Tibial nerve (tissue), 4 donors: ENCODE results near the gene DAB1. TPM values are rescaled to one million over a fixed set of nuclear protein-coding genes. Genes with fewer than 3 reads are reported as not detected.

Experiments used
- DNase-seq, 2 donors: peaks; one replicate each; pipeline ENCODE4 v3.0.0-alpha.2; 2019; ENCODE audit warnings: low spot score in 2 of 2
- H3K27ac ChIP-seq, 4 donors: fragments of 200-600 bp; sonication (generic) in 3 of 4; one replicate each; pipeline ENCODE4 v1.5.1; 2017 to 2019; ENCODE audit warnings: mild to moderate bottlenecking in 1 of 4
- H3K27me3 ChIP-seq, 2 donors: fragments of 200-600 bp; sonication (generic) in 1 of 2; one replicate each; pipeline versions ENCODE4 v1.5.1 to v1.6.0; 2017 to 2019
- H3K36me3 ChIP-seq, 3 donors: fragments of 200-600 bp; sonication (generic); one replicate each; pipeline ENCODE4 v1.5.1; 2018 to 2019
- H3K4me1 ChIP-seq, 4 donors: fragments of 200-600 bp; sonication (generic) in 3 of 4; one replicate each; pipeline ENCODE4 v1.5.1; 2017 to 2019
- H3K4me3 ChIP-seq, 4 donors: fragments of 200-600 bp; sonication (generic) in 3 of 4; one replicate each; pipeline ENCODE4 v1.5.1; 2017 to 2019; ENCODE audit warnings: mild to moderate bottlenecking in 1 of 4, moderate library complexity in 1 of 4
- H3K9me3 ChIP-seq, 4 donors: fragments of 200-600 bp; sonication (generic) in 3 of 4; one replicate each; pipeline ENCODE4 v1.5.1; 2017 to 2019
- EP300 ChIP-seq, 2 donors: sonication (generic); formaldehyde crosslinking; IDR thresholded peaks; one replicate each; pipeline ENCODE4 v1.6.1; 2017; ENCODE audit warnings: antibody characterized with exemption in 2 of 2, mild to moderate bottlenecking in 1 of 2
- POLR2A ChIP-seq, 2 donors: fragments of 450-650 bp; IDR thresholded peaks; one replicate each; pipeline ENCODE4 v1.6.1; 2017; ENCODE audit warnings: antibody characterized with exemption in 2 of 2, mild to moderate bottlenecking in 2 of 2, moderate library complexity in 2 of 2
- WGBS, 2 donors: methylation state at CpG; one replicate each; pipeline ENCODE4 v1.1.5; 2018; 5-methylcytosine and 5-hydroxymethylcytosine counted together
- total RNA-seq, 4 donors: library from RNA; depleted of rRNA; stranded (reverse); fragments of >200 nt; gene quantifications; one replicate each; pipeline ENCODE4 v1.1.0, GENCODE V29; 2016
- TF ChIP-seq, protein P1 (sequence below), 5 experiments: fragments of 200-600 bp in 3 of 5; fragments of 450-650 bp in 2 of 5; sonication (generic) in 3 of 5; IDR thresholded peaks; one replicate each; pipeline ENCODE4 v1.5.1; 2016 to 2019; ENCODE audit warnings: antibody characterized with exemption in 5 of 5, mild to moderate bottlenecking in 3 of 5, moderate library complexity in 2 of 5

DAB1 gene
- total RNA-seq, 4 donors from 2014 or later = 4.0 to 8.3 (median 4.4) TPM

DNA sequence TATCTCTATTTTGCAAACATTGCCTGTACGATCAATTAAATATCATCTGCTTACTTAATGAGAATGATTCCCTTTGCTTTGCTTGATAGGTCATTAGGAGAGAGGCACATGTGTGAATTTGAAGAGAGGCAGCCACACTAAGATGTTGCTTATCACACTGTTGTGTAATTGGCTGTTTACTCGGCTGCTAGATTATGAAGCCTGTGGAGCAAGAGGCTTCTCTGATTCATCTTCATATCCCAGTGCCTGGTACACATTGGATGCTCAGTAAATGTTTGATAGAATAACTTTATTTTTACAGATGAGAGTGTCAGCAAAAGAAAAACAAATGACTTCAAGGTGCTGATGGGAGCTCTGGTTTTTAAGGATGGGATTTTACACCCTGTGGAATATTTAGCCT, 301.8 kb downstream of the DAB1 start:
- WGBS, 2 donors = 77 to 83% methylated on average over 2 of the region's 2 CpGs
- no peaks in the 10 kb centered on the region for H3K36me3 ChIP-seq
- H3K27ac ChIP-seq = no peak overlapping the region
- H3K9me3 ChIP-seq = no peaks in the 10 kb centered on the region
- H3K27me3 ChIP-seq = no peaks in the 10 kb centered on the region
- DNase-seq = no peak
- TF ChIP-seq EP300 (IDR thresholded peaks at IDR 0.05) (no peak), POLR2A (IDR thresholded peaks at IDR 0.05) (no peak)
- TF ChIP-seq, protein P1, sequence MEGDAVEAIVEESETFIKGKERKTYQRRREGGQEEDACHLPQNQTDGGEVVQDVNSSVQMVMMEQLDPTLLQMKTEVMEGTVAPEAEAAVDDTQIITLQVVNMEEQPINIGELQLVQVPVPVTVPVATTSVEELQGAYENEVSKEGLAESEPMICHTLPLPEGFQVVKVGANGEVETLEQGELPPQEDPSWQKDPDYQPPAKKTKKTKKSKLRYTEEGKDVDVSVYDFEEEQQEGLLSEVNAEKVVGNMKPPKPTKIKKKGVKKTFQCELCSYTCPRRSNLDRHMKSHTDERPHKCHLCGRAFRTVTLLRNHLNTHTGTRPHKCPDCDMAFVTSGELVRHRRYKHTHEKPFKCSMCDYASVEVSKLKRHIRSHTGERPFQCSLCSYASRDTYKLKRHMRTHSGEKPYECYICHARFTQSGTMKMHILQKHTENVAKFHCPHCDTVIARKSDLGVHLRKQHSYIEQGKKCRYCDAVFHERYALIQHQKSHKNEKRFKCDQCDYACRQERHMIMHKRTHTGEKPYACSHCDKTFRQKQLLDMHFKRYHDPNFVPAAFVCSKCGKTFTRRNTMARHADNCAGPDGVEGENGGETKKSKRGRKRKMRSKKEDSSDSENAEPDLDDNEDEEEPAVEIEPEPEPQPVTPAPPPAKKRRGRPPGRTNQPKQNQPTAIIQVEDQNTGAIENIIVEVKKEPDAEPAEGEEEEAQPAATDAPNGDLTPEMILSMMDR (IDR thresholded peaks at IDR 0.05) = no peak
- peaks cover 0 to 7% (median 0%) of the 10 kb centered on the region in 4 donors for H3K4me1 ChIP-seq
- H3K4me3 ChIP-seq = no peak overlapping the region

DNA sequence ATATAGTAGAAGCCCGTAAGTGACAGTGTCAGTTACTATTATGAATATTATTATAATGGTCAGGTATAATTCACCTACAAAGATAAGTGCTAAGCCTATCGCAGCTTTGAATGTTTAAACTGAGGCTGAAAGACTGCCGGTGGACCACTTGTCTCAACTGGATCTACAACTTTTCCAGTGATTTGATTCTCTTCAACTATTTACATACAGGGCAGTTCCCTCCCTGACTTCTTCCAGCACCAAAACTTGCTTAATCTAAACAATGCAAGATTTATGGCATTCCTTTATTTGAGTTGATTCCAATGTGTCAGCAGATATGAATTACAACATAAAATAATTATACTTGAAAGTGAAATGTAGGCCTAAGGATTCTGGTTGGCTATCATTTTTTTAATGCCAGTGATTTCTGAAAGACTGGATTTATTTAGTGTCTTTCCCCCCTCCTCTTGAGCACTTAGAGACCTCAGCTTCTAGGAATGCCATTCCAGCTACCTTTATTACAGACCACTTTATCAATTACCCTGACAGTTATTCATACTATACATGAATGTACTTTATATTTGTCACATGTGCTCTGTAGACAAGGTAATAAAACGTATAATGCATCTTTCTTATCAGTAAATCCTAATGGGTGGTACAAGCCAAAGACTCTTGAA, 304.8 kb downstream of the DAB1 start:
- no peaks in the 10 kb centered on the region for H3K36me3 ChIP-seq
- H3K4me3 ChIP-seq = no peak overlapping the region
- 60 to 70% methylated on average over 4 of the region's 4 CpGs for WGBS, 2 donors
- no peak overlapping the region for H3K27ac ChIP-seq
- TF ChIP-seq, protein P1 (IDR thresholded peaks at IDR 0.05) = no peak
- TF ChIP-seq EP300 (IDR thresholded peaks at IDR 0.05) = no peak
- no peak for TF ChIP-seq POLR2A (IDR thresholded peaks at IDR 0.05)
- no peak for DNase-seq
- no peaks in the 10 kb centered on the region for H3K27me3 ChIP-seq
- H3K9me3 ChIP-seq = no peaks in the 10 kb centered on the region
- H3K4me1 ChIP-seq = peaks cover 0 to 2% (median 0%) of the 10 kb centered on the region in 4 donors

GRCh38 chr1:57117753-57118152, 306.1 kb downstream of the DAB1 start:
- no peak for DNase-seq
- TF ChIP-seq EP300 (IDR thresholded peaks at IDR 0.05) (no peak), POLR2A (IDR thresholded peaks at IDR 0.05) (no peak)
- TF ChIP-seq, protein P1 (IDR thresholded peaks at IDR 0.05) = no peak
- no peak overlapping the region for H3K4me3 ChIP-seq
- no peaks in the 10 kb centered on the region for H3K9me3 ChIP-seq
- H3K27ac ChIP-seq = no peak overlapping the region
- 30 to 48% methylated on average over 1 of the region's 1 CpG for WGBS, 2 donors
- no peaks in the 10 kb centered on the region for H3K36me3 ChIP-seq
- H3K4me1 ChIP-seq = no peaks in the 10 kb centered on the region
- no peaks in the 10 kb centered on the region for H3K27me3 ChIP-seq

DNA sequence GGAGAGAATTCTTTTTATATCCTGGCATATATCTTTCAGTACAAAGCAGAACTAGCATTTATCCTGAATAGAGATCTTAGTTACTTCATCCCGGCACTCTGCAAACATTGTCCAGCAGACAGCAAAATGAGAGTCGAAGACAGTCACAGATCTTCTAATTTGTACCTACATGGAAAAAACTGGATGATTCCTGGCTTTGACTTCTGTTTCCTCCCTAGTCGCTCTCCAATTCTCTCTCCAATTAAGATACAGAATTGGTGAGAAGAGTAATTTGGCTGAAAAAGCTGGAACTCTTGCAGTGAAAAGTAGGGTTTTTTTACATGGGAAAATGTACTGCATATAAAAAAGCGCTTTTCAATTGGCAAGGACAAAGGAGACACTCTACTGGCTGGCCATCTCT, 307.0 kb downstream of the DAB1 start:
- Histone ChIP-seq H3K9me3 (no peaks in the 10 kb centered on the region), H3K4me1 (no peaks in the 10 kb centered on the region), H3K36me3 (no peaks in the 10 kb centered on the region), H3K27me3 (no peaks in the 10 kb centered on the region), H3K27ac (no peak overlapping the region), H3K4me3 (no peak overlapping the region)
- TF ChIP-seq EP300 (IDR thresholded peaks at IDR 0.05) (no peak), POLR2A (IDR thresholded peaks at IDR 0.05) (no peak)
- TF ChIP-seq, protein P1 (IDR thresholded peaks at IDR 0.05) = no peak
- DNase-seq = no peak
- WGBS, 2 donors = 85 to 91% methylated on average over 4 of the region's 4 CpGs

DNA sequence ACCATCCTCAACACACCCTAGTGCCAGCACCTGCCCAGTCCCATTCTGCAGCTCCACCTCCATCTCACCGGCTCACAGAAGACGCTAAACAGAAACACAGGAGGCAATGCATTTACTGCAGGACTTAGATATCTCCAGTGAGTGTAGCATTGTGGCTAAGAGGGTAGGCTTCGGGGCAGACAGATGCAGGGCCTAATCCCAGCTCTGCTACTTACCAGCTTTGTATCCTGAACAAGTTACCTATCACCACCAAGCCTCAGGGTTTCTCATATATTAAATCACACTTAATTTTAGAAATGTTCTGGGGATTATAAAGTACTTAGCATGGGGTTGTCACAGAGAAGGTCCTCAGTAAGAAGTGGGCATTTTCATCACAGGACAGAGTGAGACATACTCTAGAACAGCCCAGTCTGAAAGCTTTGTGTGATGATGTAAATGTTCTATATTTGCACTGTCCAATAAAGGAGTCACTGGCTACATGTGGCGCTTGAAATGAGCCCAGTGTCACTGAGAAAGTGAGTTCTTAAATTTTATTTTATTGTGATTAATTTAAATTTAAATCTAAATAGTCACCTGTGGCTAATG, 308.7 kb downstream of the DAB1 start:
- WGBS, 2 donors = 93 to 94% methylated on average over 4 of the region's 4 CpGs
- no peak overlapping the region for H3K4me3 ChIP-seq
- TF ChIP-seq POLR2A (IDR thresholded peaks at IDR 0.05) = no peak
- TF ChIP-seq EP300 (IDR thresholded peaks at IDR 0.05) = no peak
- no peaks in the 10 kb centered on the region for H3K4me1 ChIP-seq
- no peak for DNase-seq
- no peaks in the 10 kb centered on the region for H3K9me3 ChIP-seq
- no peaks in the 10 kb centered on the region for H3K36me3 ChIP-seq
- no peak overlapping the region for H3K27ac ChIP-seq
- H3K27me3 ChIP-seq = no peaks in the 10 kb centered on the region
